Brain microvascular endothelial cell (primary cell): ENCODE measurements around the gene MSL2.

Experiments
- DNase-seq: peaks from one replicate; pipeline ENCODE4 v3.0.0-alpha.2; 2020
- H3K27ac ChIP-seq: fragments of 250-450 bp; sonication (Bioruptor Pico); 2 replicates; pipeline ENCODE4 v1.5.1; 2020; ENCODE audit warnings: mild to moderate bottlenecking, moderate library complexity
- H3K27me3 ChIP-seq: fragments of 250-450 bp; sonication (Bioruptor Pico); replicated peaks from 2 replicates; pipeline ENCODE4 v1.5.1; 2020; ENCODE audit warnings: mild to moderate bottlenecking
- H3K36me3 ChIP-seq: fragments of 250-450 bp; sonication (Bioruptor Pico); replicated peaks from 2 replicates; pipeline ENCODE4 v1.5.1; 2020; ENCODE audit warnings: mild to moderate bottlenecking
- H3K4me3 ChIP-seq: 2 replicates; pipeline ENCODE4 v1.5.1; 2011; ENCODE audit warnings: low read depth, mild to moderate bottlenecking, control low read depth, low read length, moderate library complexity
- CTCF ChIP-seq: IDR thresholded peaks from 2 replicates; pipeline ENCODE4 v1.5.1; 2011; ENCODE audit warnings: low read depth, mild to moderate bottlenecking, moderate library complexity, low read length, control low read depth, inconsistent platforms; ENCODE audit errors: missing control alignments
- in situ Hi-C: cut with HindIII; loops from 2 replicates; pipeline ENCODE4 v1.10.0; 2017; ENCODE audit warnings: low sequenced_read_pairs, low pct_ligation_motif_present

Gene MSL2

GRCh38 chr3:136105044-136105443 lies 91.1 kb downstream of the MSL2 start:
- no peaks in the 10 kb centered on the region for H3K36me3 ChIP-seq

More at GRCh38 chr3:136105044-136105443, 91.1 kb downstream of the MSL2 start:
- Histone ChIP-seq H3K4me3 (no peak overlapping the region), H3K27ac (no peak overlapping the region), H3K27me3 (no peaks in the 10 kb centered on the region)
- TF ChIP-seq CTCF, result no peak
- no peak for DNase-seq
- in situ Hi-C loops, result no loop called here
